Activated T-helper 17 cell treated with anti-CD3 and anti-CD28 coated beads, Interleukin-2, amount 50 U/mL, for 72 hours (primary cell): ENCODE measurements around the gene GFM1. TPM values are rescaled to one million over a fixed set of nuclear protein-coding genes. Genes with fewer than 3 reads are reported as not detected.
A peak's percentile ranks its signal among the peaks of the same experiment; 100 is the strongest.

ENCODE experiments used
- ATAC-seq: fragments of 150-1000 bp; cut with Tn5 transposase; replicated peaks from 2 replicates; pipeline ENCODE4 v1.10.0; 2021; ENCODE audit warnings: mild to moderate bottlenecking, moderate library complexity
- H3K27ac Mint-ChIP-seq: one replicate; pipeline ENCODE4 v1.8.0; 2022; ENCODE audit warnings: mixed read lengths
- H3K27me3 Mint-ChIP-seq: one replicate; pipeline ENCODE4 v1.8.0; 2022; ENCODE audit warnings: mixed read lengths
- H3K36me3 Mint-ChIP-seq: one replicate; pipeline ENCODE4 v1.8.0; 2022; ENCODE audit warnings: low read depth, mild to moderate bottlenecking, mixed read lengths
- H3K4me1 Mint-ChIP-seq: one replicate; pipeline ENCODE4 v1.8.0; 2022; ENCODE audit warnings: mixed read lengths
- H3K4me3 Mint-ChIP-seq: one replicate; pipeline ENCODE4 v1.8.0; 2022; ENCODE audit warnings: mild to moderate bottlenecking, mixed read lengths
- H3K9me3 Mint-ChIP-seq: one replicate; pipeline ENCODE4 v1.8.0; 2022; ENCODE audit warnings: mixed read lengths
- total RNA-seq, 2 donors: library from RNA; stranded (reverse); gene quantifications; one replicate each; pipeline ENCODE4 v1.2.3, GENCODE V29; 2022

The GFM1 gene
- total RNA-seq, 2 donors from 2014 or later: 40.6 to 69.1 TPM

GRCh38 chr3:158727206-158728060 lies 83.1 kb downstream of the GFM1 start:
- peak overlapping the region; percentile 98 for H3K27ac Mint-ChIP-seq
- peaks cover 23% of the 10 kb centered on the region for H3K4me1 Mint-ChIP-seq
- no peaks in the 10 kb centered on the region for H3K27me3 Mint-ChIP-seq
- peak; percentile 13 for ATAC-seq
- H3K9me3 Mint-ChIP-seq: no peaks in the 10 kb centered on the region
- peak overlapping the region; percentile 31 for H3K4me3 Mint-ChIP-seq
- H3K36me3 Mint-ChIP-seq: peaks cover 5% of the 10 kb centered on the region

- H3K27ac Mint-ChIP-seq: peak overlapping the region; percentile 98
Observed at GRCh38 chr3:158728061-158728377, 83.7 kb downstream of the GFM1 start.

GRCh38 chr3:158728851-158729250 lies 84.5 kb downstream of the GFM1 start:
- Mint-ChIP-seq H3K27ac (no peak overlapping the region), H3K27me3 (no peaks in the 10 kb centered on the region), H3K4me3 (no peak overlapping the region), H3K9me3 (no peaks in the 10 kb centered on the region), H3K36me3 (no peaks in the 10 kb centered on the region), H3K4me1 (peaks cover 14% of the 10 kb centered on the region)
- ATAC-seq: no peak

More at GRCh38 chr3:158728061-158728377, 83.7 kb downstream of the GFM1 start:
- Mint-ChIP-seq H3K36me3 (peaks cover 2% of the 10 kb centered on the region), H3K27me3 (no peaks in the 10 kb centered on the region), H3K4me1 (peaks cover 19% of the 10 kb centered on the region), H3K4me3 (peak overlapping the region; percentile 31), H3K9me3 (no peaks in the 10 kb centered on the region)
- no peak for ATAC-seq

- peaks cover 5% of the 10 kb centered on the region for H3K4me1 Mint-ChIP-seq
- no peak for ATAC-seq
- H3K36me3 Mint-ChIP-seq: no peaks in the 10 kb centered on the region
- no peaks in the 10 kb centered on the region for H3K9me3 Mint-ChIP-seq
- H3K27me3 Mint-ChIP-seq: no peaks in the 10 kb centered on the region
- no peak overlapping the region for H3K27ac Mint-ChIP-seq
- peak overlapping the region; percentile 57 for H3K4me3 Mint-ChIP-seq
Observed at GRCh38 chr3:158731486-158731885, 87.2 kb downstream of the GFM1 start.

- Mint-ChIP-seq H3K4me3 (peak within 1 kb of the TSS; percentile 57), H3K9me3 (no peaks in the 10 kb centered on the region), H3K27me3 (no peaks in the 10 kb centered on the region), H3K36me3 (no peaks in the 10 kb centered on the region), H3K27ac (no peak within 1 kb of the TSS), H3K4me1 (no peaks in the 10 kb centered on the region)
- peak; percentile 83 for ATAC-seq
Observed at GRCh38 chr3:158731938-158732855, 87.9 kb downstream of the GFM1 start, which contains the start of gene RARRES1. RARRES1 (minus strand) TSS chr3:158732457; CDS start chr3:158732415, 42 bp downstream.

GRCh38 chr3:158732856-158733200 lies 88.5 kb downstream of the GFM1 start:
- Mint-ChIP-seq H3K27me3 (no peaks in the 10 kb centered on the region), H3K4me1 (no peaks in the 10 kb centered on the region), H3K36me3 (no peaks in the 10 kb centered on the region), H3K9me3 (no peaks in the 10 kb centered on the region), H3K27ac (no peak overlapping the region), H3K4me3 (no peak overlapping the region)
- no peak for ATAC-seq

- H3K9me3 Mint-ChIP-seq: no peaks in the 10 kb centered on the region
- no peak for ATAC-seq
- no peaks in the 10 kb centered on the region for H3K27me3 Mint-ChIP-seq
- H3K4me3 Mint-ChIP-seq: no peak overlapping the region
- no peaks in the 10 kb centered on the region for H3K4me1 Mint-ChIP-seq
- H3K36me3 Mint-ChIP-seq: no peaks in the 10 kb centered on the region
- H3K27ac Mint-ChIP-seq: no peak overlapping the region
Observed at GRCh38 chr3:158733656-158734055, 89.3 kb downstream of the GFM1 start.

GRCh38 chr3:158735296-158736033 lies 91.1 kb downstream of the GFM1 start:
- H3K9me3 Mint-ChIP-seq: no peaks in the 10 kb centered on the region
- no peak overlapping the region for H3K27ac Mint-ChIP-seq
- H3K36me3 Mint-ChIP-seq: no peaks in the 10 kb centered on the region
- H3K4me3 Mint-ChIP-seq: no peak overlapping the region
- H3K4me1 Mint-ChIP-seq: no peaks in the 10 kb centered on the region
- no peak for ATAC-seq
- H3K27me3 Mint-ChIP-seq: no peaks in the 10 kb centered on the region

GRCh38 chr3:158737410-158737809 lies 93.1 kb downstream of the GFM1 start:
- H3K36me3 Mint-ChIP-seq: no peaks in the 10 kb centered on the region
- H3K4me3 Mint-ChIP-seq: no peak overlapping the region
- no peaks in the 10 kb centered on the region for H3K9me3 Mint-ChIP-seq
- H3K27me3 Mint-ChIP-seq: no peaks in the 10 kb centered on the region
- H3K4me1 Mint-ChIP-seq: peaks cover 4% of the 10 kb centered on the region
- ATAC-seq: peak; percentile 63
- H3K27ac Mint-ChIP-seq: no peak overlapping the region

GRCh38 chr3:158737976-158738615 lies 93.8 kb downstream of the GFM1 start:
- Mint-ChIP-seq H3K36me3 (no peaks in the 10 kb centered on the region), H3K27me3 (no peaks in the 10 kb centered on the region), H3K27ac (no peak overlapping the region), H3K9me3 (no peaks in the 10 kb centered on the region), H3K4me1 (peaks cover 4% of the 10 kb centered on the region), H3K4me3 (no peak overlapping the region)
- peak; percentile 59 for ATAC-seq

GRCh38 chr3:158738653-158739052 lies 94.3 kb downstream of the GFM1 start:
- ATAC-seq: no peak
- H3K4me3 Mint-ChIP-seq: no peak overlapping the region
- peaks cover 4% of the 10 kb centered on the region for H3K36me3 Mint-ChIP-seq
- H3K27me3 Mint-ChIP-seq: no peaks in the 10 kb centered on the region
- H3K27ac Mint-ChIP-seq: no peak overlapping the region
- peaks cover 4% of the 10 kb centered on the region for H3K4me1 Mint-ChIP-seq
- no peaks in the 10 kb centered on the region for H3K9me3 Mint-ChIP-seq

GRCh38 chr3:158739078-158739477 lies 94.8 kb downstream of the GFM1 start:
- peaks cover 4% of the 10 kb centered on the region for H3K4me1 Mint-ChIP-seq
- no peak overlapping the region for H3K4me3 Mint-ChIP-seq
- no peak overlapping the region for H3K27ac Mint-ChIP-seq
- ATAC-seq: no peak
- no peaks in the 10 kb centered on the region for H3K9me3 Mint-ChIP-seq
- no peaks in the 10 kb centered on the region for H3K27me3 Mint-ChIP-seq
- H3K36me3 Mint-ChIP-seq: peaks cover 4% of the 10 kb centered on the region

- Mint-ChIP-seq H3K27me3 (no peaks in the 10 kb centered on the region), H3K4me1 (peaks cover 4% of the 10 kb centered on the region), H3K36me3 (peaks cover 4% of the 10 kb centered on the region), H3K27ac (no peak overlapping the region), H3K4me3 (no peak overlapping the region), H3K9me3 (no peaks in the 10 kb centered on the region)
- no peak for ATAC-seq
Observed at GRCh38 chr3:158739661-158740060, 95.3 kb downstream of the GFM1 start.
